Panc1 (cell line): ENCODE results near the gene PLB1.

Source experiments
- CTCF ChIP-seq: fragments of 450-650 bp; IDR thresholded peaks from 2 replicates; pipeline ENCODE4 v1.5.1; 2017; ENCODE audit warnings: mild to moderate bottlenecking
- POLR2AphosphoS5 ChIP-seq: IDR thresholded peaks from 2 replicates; pipeline ENCODE4 v1.6.1; 2012; ENCODE audit warnings: mild to moderate bottlenecking, low read depth, low read length, moderate library complexity
- TCF7L2 ChIP-seq: IDR thresholded peaks from 2 replicates; pipeline ENCODE4 v1.6.1; 2011; ENCODE audit warnings: mild to moderate bottlenecking, low read depth, low read length, inconsistent platforms
- TF ChIP-seq, protein P1 (sequence below), 2 experiments: IDR thresholded peaks; 2 replicates each; pipeline ENCODE4 v1.6.1; 2011 to 2012; ENCODE audit warnings: low read depth in 2 of 2, control low read depth in 1 of 2, low read length in 1 of 2, mild to moderate bottlenecking in 1 of 2, moderate library complexity in 1 of 2; ENCODE audit not compliant: insufficient read depth in 1 of 2

DNA sequence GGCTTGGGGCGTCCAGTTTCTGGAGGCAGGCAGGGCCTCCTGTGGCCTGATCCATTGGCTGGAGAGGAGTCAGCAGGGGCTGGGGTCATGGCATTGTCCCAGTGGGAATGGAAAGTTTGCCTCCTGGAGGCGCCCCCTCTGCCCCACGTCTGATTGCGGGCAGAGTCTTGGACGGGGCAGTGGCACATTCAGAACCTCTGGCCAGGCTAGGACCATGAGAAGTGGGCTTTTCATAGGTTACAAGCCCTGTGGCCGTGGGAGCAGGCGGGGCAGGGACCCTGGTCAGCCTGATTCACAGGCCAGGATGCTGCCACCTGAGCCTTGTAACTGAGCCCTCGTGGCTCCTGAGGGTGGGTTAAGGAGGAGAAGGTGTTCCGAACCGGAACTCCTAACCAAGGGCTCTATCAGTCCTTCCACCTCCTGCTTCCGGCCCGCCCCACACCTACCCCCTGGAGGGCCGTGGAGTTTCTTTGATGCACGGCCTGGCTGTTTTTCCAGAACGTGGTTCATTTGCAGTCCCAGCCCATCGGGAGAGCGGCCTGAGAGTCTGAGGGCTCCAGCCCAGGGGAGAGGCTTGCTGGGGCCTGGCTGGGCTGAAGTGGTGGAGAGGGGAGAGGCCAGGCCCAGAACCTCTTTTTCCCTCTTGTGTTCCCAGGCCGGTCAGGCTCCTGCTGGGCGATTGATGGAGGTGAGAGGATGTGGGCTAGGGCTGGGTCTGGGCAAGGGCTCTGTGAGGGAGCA, 43.9 kb upstream of the PLB1 start:
- TF ChIP-seq CTCF (no peak), POLR2AphosphoS5 (no peak), TCF7L2 (no peak)
- TF ChIP-seq, protein P1, sequence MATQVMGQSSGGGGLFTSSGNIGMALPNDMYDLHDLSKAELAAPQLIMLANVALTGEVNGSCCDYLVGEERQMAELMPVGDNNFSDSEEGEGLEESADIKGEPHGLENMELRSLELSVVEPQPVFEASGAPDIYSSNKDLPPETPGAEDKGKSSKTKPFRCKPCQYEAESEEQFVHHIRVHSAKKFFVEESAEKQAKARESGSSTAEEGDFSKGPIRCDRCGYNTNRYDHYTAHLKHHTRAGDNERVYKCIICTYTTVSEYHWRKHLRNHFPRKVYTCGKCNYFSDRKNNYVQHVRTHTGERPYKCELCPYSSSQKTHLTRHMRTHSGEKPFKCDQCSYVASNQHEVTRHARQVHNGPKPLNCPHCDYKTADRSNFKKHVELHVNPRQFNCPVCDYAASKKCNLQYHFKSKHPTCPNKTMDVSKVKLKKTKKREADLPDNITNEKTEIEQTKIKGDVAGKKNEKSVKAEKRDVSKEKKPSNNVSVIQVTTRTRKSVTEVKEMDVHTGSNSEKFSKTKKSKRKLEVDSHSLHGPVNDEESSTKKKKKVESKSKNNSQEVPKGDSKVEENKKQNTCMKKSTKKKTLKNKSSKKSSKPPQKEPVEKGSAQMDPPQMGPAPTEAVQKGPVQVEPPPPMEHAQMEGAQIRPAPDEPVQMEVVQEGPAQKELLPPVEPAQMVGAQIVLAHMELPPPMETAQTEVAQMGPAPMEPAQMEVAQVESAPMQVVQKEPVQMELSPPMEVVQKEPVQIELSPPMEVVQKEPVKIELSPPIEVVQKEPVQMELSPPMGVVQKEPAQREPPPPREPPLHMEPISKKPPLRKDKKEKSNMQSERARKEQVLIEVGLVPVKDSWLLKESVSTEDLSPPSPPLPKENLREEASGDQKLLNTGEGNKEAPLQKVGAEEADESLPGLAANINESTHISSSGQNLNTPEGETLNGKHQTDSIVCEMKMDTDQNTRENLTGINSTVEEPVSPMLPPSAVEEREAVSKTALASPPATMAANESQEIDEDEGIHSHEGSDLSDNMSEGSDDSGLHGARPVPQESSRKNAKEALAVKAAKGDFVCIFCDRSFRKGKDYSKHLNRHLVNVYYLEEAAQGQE (IDR thresholded peaks at IDR 0.05; ENCODE audit: insufficient read depth in 1 of 2, low read depth in 2 of 2, low read length in 1 of 2) = no peak
